ENCODE data around the gene TBX1.

Gene TBX1

DNA sequence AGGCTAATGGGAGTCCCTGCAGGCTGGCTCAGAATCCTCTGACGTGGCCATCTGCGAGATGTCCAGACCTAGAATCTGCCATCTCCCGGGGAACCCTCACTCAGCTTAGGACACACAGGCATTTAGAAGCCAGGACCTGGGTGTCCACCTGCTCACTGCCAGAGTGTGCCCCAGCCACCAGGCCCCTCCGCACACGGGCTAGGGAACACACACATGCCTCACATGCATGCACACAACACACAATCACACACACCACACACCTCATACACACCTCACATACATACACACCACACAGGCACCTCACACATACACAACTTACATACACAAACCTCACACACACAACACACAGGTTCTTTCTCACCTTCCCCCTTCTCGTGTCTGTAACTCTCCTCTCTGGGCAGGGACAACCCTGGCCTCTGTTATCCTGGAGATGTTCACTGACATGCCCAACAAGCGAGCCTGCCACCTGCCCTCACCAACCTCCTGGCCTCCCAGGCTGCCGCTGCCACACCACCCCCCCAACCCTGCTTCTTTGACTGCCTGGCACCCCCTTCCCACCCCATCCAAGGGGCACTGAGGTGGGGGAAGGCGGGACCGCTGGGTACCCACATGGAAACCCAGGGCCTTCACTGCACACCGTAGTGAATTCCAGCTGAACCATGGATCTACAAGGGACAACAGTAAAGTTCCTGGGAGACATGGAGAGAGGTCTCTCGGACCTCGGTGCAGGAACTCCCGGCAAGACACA, 56.0 kb downstream of the TBX1 start:
- no peak for DNase-seq

All from activated CD4-positive, alpha-beta T cell treated with anti-CD3 and anti-CD28 coated beads, Interleukin-2, amount 50 U/mL, for 1 hour (primary cell).